AG04449 (cell line): ENCODE data around the gene ELMOD3.
A peak's percentile ranks its signal among the peaks of the same experiment; 100 is the strongest.

Experiments used
- CTCF ChIA-PET: fragments of 350-600 bp; formaldehyde crosslinking; extraction: SDS; loops from one replicate; lab custom pipeline; 2021; ENCODE audit warnings: antibody characterized with exemption; lab: Yijun Ruan, JAX
- POLR2A ChIA-PET: fragments of 400-600, 350-600 bp; formaldehyde crosslinking; extraction: SDS; loops from one replicate; lab custom pipeline; 2020; ENCODE audit warnings: antibody characterized with exemption, inconsistent platforms; lab: Yijun Ruan, JAX
- DNase-seq: peaks from one replicate; pipeline ENCODE4 v3.0.0-alpha.2; 2010; ENCODE audit warnings: low read depth, low spot score
- H3K4me3 ChIP-seq: 2 replicates; pipeline ENCODE4 v1.5.1; 2011; ENCODE audit warnings: low read depth, mild to moderate bottlenecking, control low read depth, low read length
- CTCF ChIP-seq: IDR thresholded peaks from one replicate; pipeline ENCODE4 v1.5.1; 2011; ENCODE audit warnings: mild to moderate bottlenecking, moderate library complexity, low read length, control low read depth, inconsistent platforms; ENCODE audit not compliant: insufficient read depth; ENCODE audit errors: missing control alignments

ELMOD3 gene

GRCh38 chr2:85418132-85419008, 63.8 kb downstream of the ELMOD3 start, which contains the start of gene SH2D6:
TSS of gene SH2D6 (plus strand) at chr2:85418714. CDS start at chr2:85429466, 10,752 bp downstream.
- ChIA-PET CTCF (interaction anchor here (0.7 to 34.9 kb wide), 9 partner anchors 11 to 219 kb away, joined by 3 to 922 read pairs (median 13); partner anchors contain the start of genes GGCX and MAT2A), POLR2A (interaction anchor here (0.5 to 5.0 kb wide), 10 partner anchors 10 to 307 kb away, joined by 3 to 103 read pairs (median 6); partner anchors contain the start of genes ELMOD3, MAT2A and RETSAT)
- no peak for TF ChIP-seq CTCF
- no peak for DNase-seq
- peak within 1 kb of the TSS; percentile 78 for H3K4me3 ChIP-seq

- TF ChIP-seq CTCF: no peak
- DNase-seq: no peak
- CTCF ChIA-PET: interaction anchor here (0.7 to 34.9 kb wide), 22 partner anchors 10 to 493 kb away, joined by 3 to 922 read pairs (median 4); partner anchors contain the start of genes ELMOD3, GGCX, MAT2A and RETSAT
- peak overlapping the region; percentile 78 for H3K4me3 ChIP-seq
- POLR2A ChIA-PET: interaction anchor here (1.0 to 5.0 kb wide), 11 partner anchors 10 to 186 kb away, joined by 3 to 103 read pairs (median 7); partner anchors contain the start of genes ELMOD3, MAT2A and RETSAT
These were observed 64.6 kb downstream of the ELMOD3 start for GRCh38 chr2:85419009-85419675.

GRCh38 chr2:85420536-85421259, 66.1 kb downstream of the ELMOD3 start:
- ChIA-PET POLR2A (interaction anchor here (0.8 to 5.0 kb wide), 9 partner anchors 8 to 174 kb away, joined by 3 to 103 read pairs (median 7); partner anchors contain the start of genes MAT2A and RNF181), CTCF (interaction anchor here (0.7 to 34.9 kb wide), 37 partner anchors 8 to 300 kb away, joined by 3 to 922 read pairs (median 4); partner anchors contain the start of genes GGCX, MAT2A, RNF181 and VAMP5)
- DNase-seq: no peak
- no peak overlapping the region for H3K4me3 ChIP-seq
- peak; percentile 98 for TF ChIP-seq CTCF

- no peak overlapping the region for H3K4me3 ChIP-seq
- POLR2A ChIA-PET: interaction anchor here (0.8 to 5.0 kb wide), 7 partner anchors 13 to 174 kb away, joined by 3 to 103 read pairs (median 5); partner anchors contain the start of genes MAT2A and RNF181
- TF ChIP-seq CTCF: no peak
- DNase-seq: no peak
- CTCF ChIA-PET: interaction anchor here (0.7 to 34.9 kb wide), 26 partner anchors 8 to 286 kb away, joined by 3 to 922 read pairs (median 4); partner anchors contain the start of genes GGCX, MAT2A and RNF181
These were observed 66.9 kb downstream of the ELMOD3 start for GRCh38 chr2:85421260-85422071.

GRCh38 chr2:85422072-85422457, 67.5 kb downstream of the ELMOD3 start:
- no peak for TF ChIP-seq CTCF
- no peak overlapping the region for H3K4me3 ChIP-seq
- POLR2A ChIA-PET: interaction anchor here (1.2 to 5.0 kb wide), 4 partner anchors 118 to 173 kb away, joined by 5 to 103 read pairs (median 24); partner anchors contain the start of genes MAT2A and RNF181
- CTCF ChIA-PET: interaction anchor here (0.9 to 34.9 kb wide), 8 partner anchors 8 to 173 kb away, joined by 3 to 922 read pairs (median 5); partner anchors contain the start of genes GGCX, MAT2A and RNF181
- DNase-seq: no peak
